ENCODE results near the gene EMILIN2. TPM values are rescaled to one million over a fixed set of nuclear protein-coding genes. Genes with fewer than 3 reads are reported as not detected.

Gene EMILIN2
- total and polyA plus RNA-seq, 2 of the 8 experiments (the other 6 are each of a cell fraction or from before 2014, with no cell fraction given): 6.0 to 7.5 TPM

DNA sequence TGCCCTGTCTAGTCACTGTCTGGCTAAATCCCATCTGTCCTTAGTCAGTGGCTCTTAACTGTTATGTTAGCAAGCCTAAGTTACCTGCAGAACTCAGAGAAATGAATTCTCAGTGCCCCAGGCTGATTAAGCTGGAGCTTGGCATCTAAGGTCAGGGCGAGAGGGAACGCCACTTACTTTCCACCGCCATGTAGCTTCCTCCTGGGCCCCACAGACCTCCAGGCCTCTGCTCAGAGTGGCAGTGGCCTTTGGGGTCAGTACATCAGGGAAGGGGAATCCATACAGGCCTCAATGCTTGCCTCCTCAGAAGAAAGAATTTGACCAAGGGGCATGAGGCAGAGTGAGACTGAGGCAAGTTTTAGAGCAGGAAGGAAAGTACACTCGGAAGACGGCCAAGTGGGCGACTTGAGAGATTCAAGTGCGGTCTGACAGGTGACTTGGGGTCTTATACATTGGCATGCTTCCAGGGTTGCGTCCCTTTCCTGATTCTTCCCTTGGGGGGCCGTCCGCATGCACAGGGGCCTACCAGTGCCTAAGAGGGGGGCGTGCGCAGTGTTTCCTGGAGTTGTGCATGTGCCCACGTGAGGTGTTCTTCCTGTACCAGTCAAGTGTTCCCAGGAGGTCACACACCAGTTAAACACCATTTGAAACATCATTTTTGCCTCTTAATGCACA lies 64.1 kb downstream of the EMILIN2 start:
- CTCF ChIA-PET (ENCODE audit: partially characterized antibody): interaction anchor here (1.1 kb wide), 1 partner anchor 12 kb away, joined by 4 read pairs; no protein-coding TSS in a partner anchor
- POLR2A ChIA-PET (ENCODE audit: partially characterized antibody): no interaction called here

More for the DNA sequence above, 64.1 kb downstream of the EMILIN2 start:
- no peak overlapping the region for H3K56ac ChIP-seq (replicated peaks; ENCODE audit: insufficient read length, low read depth, low read length)
- H4K91ac ChIP-seq (replicated peaks; ENCODE audit: insufficient read length, low read length): no peak overlapping the region
- H3K27ac ChIP-seq (ENCODE audit: low read depth, low read length): no peak overlapping the region
- H3K27me3 ChIP-seq (replicated peaks in 1 of 4; ENCODE audit: control insufficient read depth in 3 of 4, extremely low read depth in 1 of 4, insufficient read depth in 3 of 4, low read length in 3 of 4): no peaks in the 10 kb centered on the region; a peak in 2 of 7 replicates
- no peak overlapping the region for H3K23ac ChIP-seq (ENCODE audit: insufficient read length)
- H3K4me2 ChIP-seq (ENCODE audit: insufficient read depth in 1 of 2, low read depth in 2 of 2, low read length in 2 of 2): no peak overlapping the region
- no peak overlapping the region for H2BK5ac ChIP-seq (ENCODE audit: low read depth, low read length)
- no peaks in the 10 kb centered on the region; a peak in 1 of 4 replicates for H3K9me3 ChIP-seq (ENCODE audit: insufficient read depth in 2 of 2, low read depth in 1 of 2, low read length in 1 of 2)
- no peak overlapping the region for H2BK12ac ChIP-seq (ENCODE audit: low read depth, low read length)
- H2BK15ac ChIP-seq (ENCODE audit: low read length): no peak overlapping the region
- H4K20me1 ChIP-seq (replicated peaks in 1 of 2; ENCODE audit: control insufficient read depth in 1 of 2, insufficient read depth in 2 of 2, low read length in 2 of 2): peaks cover 0 to 12% of the 10 kb centered on the region in 2 experiments
- no peak overlapping the region for H2AFZ ChIP-seq (ENCODE audit: low read length)
- peaks cover under 1 to 9% (median 5%) of the 10 kb centered on the region in 4 experiments for H3K4me1 ChIP-seq (replicated peaks in 1 of 4; ENCODE audit: control insufficient read depth in 3 of 4, insufficient read depth in 4 of 4, low read length in 3 of 4)
- 97% methylated on average over 13 of the region's 13 CpGs; no CpG with 5 or more reads in 1 of the 2 experiments for WGBS, 2 experiments (ENCODE audit: extremely low coverage in 1 of 2, insufficient coverage in 1 of 2, insufficient read length in 1 of 2, insufficient replicate concordance in 2 of 2, low coverage in 1 of 2, low lambda C conversion rate in 2 of 2, missing lambda C conversion rate in 1 of 2)
- H3K4ac ChIP-seq (replicated peaks; ENCODE audit: insufficient read length, low read depth, low read length): no peak overlapping the region
- DNase-seq (ENCODE audit: low read depth in 1 of 2, low spot score in 2 of 2): no peak
- peaks cover 10% of the 10 kb centered on the region; the same call in 1 of the 2 replicates for H3K23me2 ChIP-seq (ENCODE audit: low read depth, low read length)
- no peak overlapping the region for H2BK20ac ChIP-seq (ENCODE audit: low read length)
- H3K14ac ChIP-seq (ENCODE audit: insufficient read length): no peak overlapping the region
- no peak overlapping the region for H3K4me3 ChIP-seq (ENCODE audit: extremely low read depth in 1 of 4, insufficient read depth in 2 of 4, low read depth in 3 of 4, low read length in 4 of 4)
- no peak overlapping the region for H3K9ac ChIP-seq (replicated peaks in 1 of 4; ENCODE audit: extremely low read depth in 1 of 4, low read depth in 3 of 4, low read length in 3 of 4)
- H3K79me1 ChIP-seq (ENCODE audit: low read depth, low read length): peaks cover 4% of the 10 kb centered on the region; the same call in 1 of the 2 replicates
- FAIRE-seq: no peak
- H3K18ac ChIP-seq (ENCODE audit: extremely low read depth, low read length): no peak overlapping the region
- no peak overlapping the region for H2AK5ac ChIP-seq (ENCODE audit: low read depth, low read length)
- TF ChIP-seq TAF1 (IDR thresholded peaks at IDR 0.05; ENCODE audit: low read depth, low read length): no peak
- no peak for TF ChIP-seq CBX8 (IDR thresholded peaks at IDR 0.05; ENCODE audit: borderline replicate concordance, low read depth, low read length)
- TF ChIP-seq CHD1 (IDR thresholded peaks at IDR 0.05; ENCODE audit: low read depth, low read length): no peak
- no peak for TF ChIP-seq CBX5 (IDR thresholded peaks at IDR 0.05; ENCODE audit: low read depth, low read length)
- no peak for TF ChIP-seq SIRT6 (IDR thresholded peaks at IDR 0.05; ENCODE audit: low read length)
- TF ChIP-seq, protein P1, sequence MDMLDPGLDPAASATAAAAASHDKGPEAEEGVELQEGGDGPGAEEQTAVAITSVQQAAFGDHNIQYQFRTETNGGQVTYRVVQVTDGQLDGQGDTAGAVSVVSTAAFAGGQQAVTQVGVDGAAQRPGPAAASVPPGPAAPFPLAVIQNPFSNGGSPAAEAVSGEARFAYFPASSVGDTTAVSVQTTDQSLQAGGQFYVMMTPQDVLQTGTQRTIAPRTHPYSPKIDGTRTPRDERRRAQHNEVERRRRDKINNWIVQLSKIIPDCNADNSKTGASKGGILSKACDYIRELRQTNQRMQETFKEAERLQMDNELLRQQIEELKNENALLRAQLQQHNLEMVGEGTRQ (IDR thresholded peaks at IDR 0.05; ENCODE audit: low read length): no peak
- H4K8ac ChIP-seq (ENCODE audit: extremely low read depth, insufficient read depth, low read length): no peak overlapping the region
- H3K36me3 ChIP-seq (ENCODE audit: control insufficient read depth in 2 of 4, insufficient read depth in 4 of 4, low read length in 3 of 4): peaks cover 0 to 25% (median 15%) of the 10 kb centered on the region in 4 experiments; a peak in 6 of 8 replicates
- no peaks in the 10 kb centered on the region for H3K79me2 ChIP-seq (ENCODE audit: control insufficient read depth in 1 of 2, insufficient read depth in 2 of 2, low read length in 2 of 2)
- H4K5ac ChIP-seq (ENCODE audit: insufficient read length, low read depth, low read length): no peak overlapping the region
- no peak overlapping the region for H2BK120ac ChIP-seq (replicated peaks; ENCODE audit: low read depth, low read length)
